ENCODE data around the gene HNRNPD.

The HNRNPD gene

DNA sequence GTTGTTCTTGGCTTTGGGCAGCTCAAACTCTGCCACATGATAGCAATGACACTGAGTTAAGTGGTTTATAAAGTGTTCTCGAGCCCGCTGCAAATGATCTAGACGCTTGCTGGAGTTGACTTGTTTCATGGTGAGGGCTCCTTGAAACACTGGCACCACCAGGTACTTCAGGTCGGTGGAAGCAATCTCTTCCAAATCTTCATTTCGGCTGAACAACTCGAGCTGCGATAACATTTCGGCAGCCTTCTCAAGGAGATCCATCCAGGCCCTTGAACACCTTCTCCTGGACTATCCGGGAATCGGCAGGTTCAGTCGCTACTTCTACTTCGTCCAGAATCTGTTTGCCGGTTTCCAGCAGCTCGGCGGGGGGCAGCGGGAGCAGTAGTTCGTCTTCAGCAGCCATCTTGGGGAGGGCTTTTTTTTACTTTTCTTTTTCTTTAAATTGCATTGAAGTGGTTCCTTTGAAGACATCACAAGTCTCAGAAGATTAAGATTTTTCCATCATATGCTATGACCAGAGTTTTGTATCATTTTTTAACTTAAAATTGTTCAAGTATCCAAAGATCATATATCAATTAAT is 28.5 kb upstream of the HNRNPD start:
- no peak for TF ChIP-seq GABPA (IDR thresholded peaks at IDR 0.05; ENCODE audit: low read depth)
- no peak for DNase-seq (ENCODE audit: low read depth in 1 of 2, low spot score in 1 of 2)
- Histone ChIP-seq H3K27me3 (ENCODE audit: insufficient read depth, poor library complexity, severe bottlenecking) (no peaks in the 10 kb centered on the region), H3K27ac (replicated peaks) (no peak overlapping the region), H3K4me3 (replicated peaks; ENCODE audit: insufficient read depth, low read length) (no peak overlapping the region)

DNA sequence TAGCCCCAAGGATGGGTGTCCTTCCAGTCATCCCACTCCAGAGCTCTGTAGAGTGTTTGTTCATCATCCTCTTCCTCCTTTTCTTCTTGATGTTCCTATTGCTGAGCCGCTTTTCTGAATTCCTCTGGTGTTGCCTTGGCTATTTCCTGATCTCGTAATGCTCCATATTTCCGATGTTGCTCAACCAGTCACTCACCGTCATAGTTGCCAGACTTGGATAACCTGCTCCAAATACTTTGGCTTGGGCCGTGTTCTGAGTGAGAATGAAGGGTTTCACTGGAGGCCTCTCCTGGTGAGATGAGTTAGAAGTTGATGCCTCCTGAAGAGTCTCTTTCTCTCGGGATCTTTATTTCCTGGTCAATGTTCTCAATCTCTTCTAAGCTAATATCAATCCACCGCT is 27.8 kb upstream of the HNRNPD start:
- H3K27ac ChIP-seq (replicated peaks), result no peak overlapping the region
- TF ChIP-seq POLR2AphosphoS5 (IDR thresholded peaks at IDR 0.05; ENCODE audit: low read depth) (no peak), SPI1 (IDR thresholded peaks at IDR 0.05; ENCODE audit: borderline replicate concordance, low read depth) (no peak), GABPA (IDR thresholded peaks at IDR 0.05; ENCODE audit: low read depth) (no peak)
- TF ChIP-seq, protein P1, sequence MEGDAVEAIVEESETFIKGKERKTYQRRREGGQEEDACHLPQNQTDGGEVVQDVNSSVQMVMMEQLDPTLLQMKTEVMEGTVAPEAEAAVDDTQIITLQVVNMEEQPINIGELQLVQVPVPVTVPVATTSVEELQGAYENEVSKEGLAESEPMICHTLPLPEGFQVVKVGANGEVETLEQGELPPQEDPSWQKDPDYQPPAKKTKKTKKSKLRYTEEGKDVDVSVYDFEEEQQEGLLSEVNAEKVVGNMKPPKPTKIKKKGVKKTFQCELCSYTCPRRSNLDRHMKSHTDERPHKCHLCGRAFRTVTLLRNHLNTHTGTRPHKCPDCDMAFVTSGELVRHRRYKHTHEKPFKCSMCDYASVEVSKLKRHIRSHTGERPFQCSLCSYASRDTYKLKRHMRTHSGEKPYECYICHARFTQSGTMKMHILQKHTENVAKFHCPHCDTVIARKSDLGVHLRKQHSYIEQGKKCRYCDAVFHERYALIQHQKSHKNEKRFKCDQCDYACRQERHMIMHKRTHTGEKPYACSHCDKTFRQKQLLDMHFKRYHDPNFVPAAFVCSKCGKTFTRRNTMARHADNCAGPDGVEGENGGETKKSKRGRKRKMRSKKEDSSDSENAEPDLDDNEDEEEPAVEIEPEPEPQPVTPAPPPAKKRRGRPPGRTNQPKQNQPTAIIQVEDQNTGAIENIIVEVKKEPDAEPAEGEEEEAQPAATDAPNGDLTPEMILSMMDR (IDR thresholded peaks at IDR 0.05; ENCODE audit: insufficient read depth, low read length), result no peak
- TF ChIP-seq, protein P2, sequence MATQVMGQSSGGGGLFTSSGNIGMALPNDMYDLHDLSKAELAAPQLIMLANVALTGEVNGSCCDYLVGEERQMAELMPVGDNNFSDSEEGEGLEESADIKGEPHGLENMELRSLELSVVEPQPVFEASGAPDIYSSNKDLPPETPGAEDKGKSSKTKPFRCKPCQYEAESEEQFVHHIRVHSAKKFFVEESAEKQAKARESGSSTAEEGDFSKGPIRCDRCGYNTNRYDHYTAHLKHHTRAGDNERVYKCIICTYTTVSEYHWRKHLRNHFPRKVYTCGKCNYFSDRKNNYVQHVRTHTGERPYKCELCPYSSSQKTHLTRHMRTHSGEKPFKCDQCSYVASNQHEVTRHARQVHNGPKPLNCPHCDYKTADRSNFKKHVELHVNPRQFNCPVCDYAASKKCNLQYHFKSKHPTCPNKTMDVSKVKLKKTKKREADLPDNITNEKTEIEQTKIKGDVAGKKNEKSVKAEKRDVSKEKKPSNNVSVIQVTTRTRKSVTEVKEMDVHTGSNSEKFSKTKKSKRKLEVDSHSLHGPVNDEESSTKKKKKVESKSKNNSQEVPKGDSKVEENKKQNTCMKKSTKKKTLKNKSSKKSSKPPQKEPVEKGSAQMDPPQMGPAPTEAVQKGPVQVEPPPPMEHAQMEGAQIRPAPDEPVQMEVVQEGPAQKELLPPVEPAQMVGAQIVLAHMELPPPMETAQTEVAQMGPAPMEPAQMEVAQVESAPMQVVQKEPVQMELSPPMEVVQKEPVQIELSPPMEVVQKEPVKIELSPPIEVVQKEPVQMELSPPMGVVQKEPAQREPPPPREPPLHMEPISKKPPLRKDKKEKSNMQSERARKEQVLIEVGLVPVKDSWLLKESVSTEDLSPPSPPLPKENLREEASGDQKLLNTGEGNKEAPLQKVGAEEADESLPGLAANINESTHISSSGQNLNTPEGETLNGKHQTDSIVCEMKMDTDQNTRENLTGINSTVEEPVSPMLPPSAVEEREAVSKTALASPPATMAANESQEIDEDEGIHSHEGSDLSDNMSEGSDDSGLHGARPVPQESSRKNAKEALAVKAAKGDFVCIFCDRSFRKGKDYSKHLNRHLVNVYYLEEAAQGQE (IDR thresholded peaks at IDR 0.05; ENCODE audit: insufficient replicate concordance, low read depth), result no peak
- H3K27me3 ChIP-seq (ENCODE audit: insufficient read depth, poor library complexity, severe bottlenecking), result no peaks in the 10 kb centered on the region
- DNase-seq (ENCODE audit: low read depth in 1 of 2, low spot score in 1 of 2), result no peak
- no peak overlapping the region for H3K4me3 ChIP-seq (replicated peaks; ENCODE audit: insufficient read depth, low read length)

DNA sequence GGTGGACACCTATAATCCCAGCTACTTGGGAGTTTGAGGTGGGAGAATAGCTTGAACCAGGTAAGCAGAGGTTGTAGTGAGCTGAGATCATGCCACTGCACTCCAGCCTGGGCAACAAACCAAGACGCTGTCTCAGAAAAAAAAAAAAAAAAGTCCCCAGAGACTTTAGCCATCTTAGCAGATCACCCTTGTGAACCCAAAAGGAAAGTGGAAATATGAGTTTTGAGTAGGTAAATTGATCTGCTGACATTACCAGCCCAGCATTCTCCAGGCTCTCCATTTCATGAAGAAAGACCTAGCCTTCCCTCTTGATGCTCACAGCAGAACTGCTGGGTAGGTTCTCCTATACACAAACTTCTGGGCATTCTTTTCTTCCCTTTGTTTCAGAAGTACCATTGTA is 24.5 kb upstream of the HNRNPD start:
- H3K27ac ChIP-seq (replicated peaks), result no peak overlapping the region
- DNase-seq (ENCODE audit: low read depth in 1 of 2, low spot score in 1 of 2), result no peak
- no peak overlapping the region for H3K4me3 ChIP-seq (replicated peaks; ENCODE audit: insufficient read depth, low read length)
- TF ChIP-seq, protein P1 (IDR thresholded peaks at IDR 0.05; ENCODE audit: insufficient read depth, low read length), result no peak
- no peak for TF ChIP-seq POLR2AphosphoS5 (IDR thresholded peaks at IDR 0.05; ENCODE audit: low read depth)
- no peaks in the 10 kb centered on the region for H3K27me3 ChIP-seq (ENCODE audit: insufficient read depth, poor library complexity, severe bottlenecking)

DNA sequence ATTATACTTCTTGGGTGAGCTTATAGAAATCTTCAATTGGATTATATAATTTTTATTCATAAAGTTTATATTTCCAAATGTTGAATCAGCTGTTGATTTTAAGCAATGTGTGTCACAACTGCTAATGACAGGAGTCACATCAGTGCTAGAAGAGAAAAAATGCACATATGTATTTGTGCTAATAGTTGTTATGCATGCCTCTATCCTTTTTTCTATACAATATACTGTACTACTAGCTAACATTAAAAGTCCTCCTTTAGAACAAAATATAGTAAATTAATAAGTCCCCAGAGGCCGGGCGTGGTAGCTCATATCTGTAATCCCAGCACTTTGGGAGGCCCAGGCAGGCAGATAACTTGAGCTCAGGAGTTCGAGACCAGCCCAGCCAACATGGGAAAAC is 23.7 kb upstream of the HNRNPD start:
- no peak for DNase-seq (ENCODE audit: low read depth in 1 of 2, low spot score in 1 of 2)
- TF ChIP-seq, protein P2 (IDR thresholded peaks at IDR 0.05; ENCODE audit: insufficient replicate concordance, low read depth), result no peak
- TF ChIP-seq GABPA (IDR thresholded peaks at IDR 0.05; ENCODE audit: low read depth) (no peak), POLR2AphosphoS5 (IDR thresholded peaks at IDR 0.05; ENCODE audit: low read depth) (no peak), SPI1 (IDR thresholded peaks at IDR 0.05; ENCODE audit: borderline replicate concordance, low read depth) (no peak)
- TF ChIP-seq, protein P1 (IDR thresholded peaks at IDR 0.05; ENCODE audit: insufficient read depth, low read length), result no peak
- Histone ChIP-seq H3K27ac (replicated peaks) (no peak overlapping the region), H3K4me3 (replicated peaks; ENCODE audit: insufficient read depth, low read length) (no peak overlapping the region), H3K27me3 (ENCODE audit: insufficient read depth, poor library complexity, severe bottlenecking) (no peaks in the 10 kb centered on the region)
